Stimulated activated naive CD4-positive, alpha-beta T cell treated with Interleukin-2 at 50 U/mL for 16 hours (primary cell): ENCODE data around the gene UBE4A.
"Not testable (repeated sequence)": the region's sequence is repeated elsewhere in the genome, so short reads cannot be mapped to it uniquely, and the experiment has no call there.

ENCODE experiments used
- DNase-seq: peaks from one replicate; lab custom pipeline; 2025; lab: John Stamatoyannopoulos, UW

The UBE4A gene

GRCh38 chr11:118401880-118402590, 42.6 kb downstream of the UBE4A start:
- DNase-seq = no peak

- not testable (repeated sequence) for DNase-seq
Observed at GRCh38 chr11:118402594-118402993, 43.2 kb downstream of the UBE4A start.

GRCh38 chr11:118406599-118407166, 47.3 kb downstream of the UBE4A start:
- DNase-seq = no peak

DNA sequence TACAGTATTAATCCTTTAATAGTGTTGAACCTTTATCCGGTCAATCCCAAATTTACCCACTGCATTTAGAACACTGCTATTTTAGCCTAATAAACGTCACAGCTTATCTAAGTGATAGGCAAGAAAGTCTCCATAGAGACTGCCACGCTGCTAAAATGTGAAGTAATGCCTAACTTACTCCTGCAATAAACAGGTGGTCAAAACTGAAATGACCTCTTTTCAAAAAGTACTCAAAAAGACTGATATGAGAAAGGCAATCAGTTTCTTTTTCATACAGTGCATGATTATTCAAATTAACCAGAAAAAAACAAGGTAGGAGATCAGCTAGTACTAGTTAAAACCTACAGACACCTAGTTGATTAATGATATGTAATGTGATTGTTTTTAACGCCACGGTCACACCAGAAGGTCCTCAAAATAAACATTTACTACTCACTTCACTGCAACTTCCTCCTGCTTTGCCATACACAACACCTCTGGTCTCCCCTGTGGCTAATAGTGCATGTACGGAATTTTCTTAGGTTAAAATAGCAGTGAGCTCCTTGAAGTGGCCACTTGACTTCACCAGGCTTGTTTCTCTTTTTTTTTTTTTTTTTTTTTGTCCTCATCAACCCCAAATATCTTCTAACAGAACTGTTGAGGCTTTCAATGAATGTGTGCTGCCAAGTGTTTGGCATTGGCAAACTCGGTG, 50.8 kb downstream of the UBE4A start:
- no peak for DNase-seq

GRCh38 chr11:118411530-118411929, 52.1 kb downstream of the UBE4A start:
- no peak for DNase-seq

DNA sequence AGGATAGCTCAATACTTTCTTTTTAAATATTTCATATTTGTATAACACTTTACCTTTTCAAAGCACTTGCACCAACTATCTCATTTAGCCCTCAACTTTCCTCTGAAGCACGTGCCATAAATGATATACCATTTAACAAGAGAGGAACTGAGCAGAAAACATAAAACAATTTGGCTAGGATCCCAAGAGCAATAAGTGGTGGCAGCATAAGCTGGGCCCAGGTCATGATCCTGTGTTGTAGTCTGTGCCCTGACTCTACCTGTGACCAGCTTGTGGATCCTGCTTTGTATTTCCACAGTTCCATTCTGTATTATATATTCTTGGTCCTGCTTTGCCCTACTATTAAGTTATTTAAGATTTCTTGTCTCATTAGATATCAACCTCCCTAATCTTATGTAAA, 53.5 kb downstream of the UBE4A start:
- no peak for DNase-seq

GRCh38 chr11:118415062-118415738, 55.8 kb downstream of the UBE4A start:
- DNase-seq = no peak

GRCh38 chr11:118415739-118416068, 56.3 kb downstream of the UBE4A start:
- DNase-seq = no peak

GRCh38 chr11:118416900-118417299, 57.5 kb downstream of the UBE4A start:
- DNase-seq = not testable (repeated sequence)

DNA sequence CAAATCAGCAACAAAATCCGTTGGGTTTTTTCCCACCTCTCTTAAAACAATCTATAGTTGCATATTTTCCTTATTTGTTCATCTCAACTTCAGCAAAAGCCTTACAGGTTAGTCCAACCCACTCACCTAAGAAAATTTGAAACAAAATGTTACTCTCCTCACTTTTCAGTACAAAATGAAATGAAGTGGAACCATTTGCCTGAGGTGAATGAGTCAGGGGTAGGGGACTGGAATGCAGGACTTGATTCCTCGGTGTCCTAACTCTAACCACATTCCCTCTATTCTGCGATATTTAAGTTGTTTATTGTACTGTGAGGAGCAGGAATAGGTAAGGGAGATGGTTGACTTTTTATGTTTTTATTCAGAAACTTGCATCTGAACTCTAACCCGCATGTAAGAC, 58.4 kb downstream of the UBE4A start:
- no peak for DNase-seq

GRCh38 chr11:118418766-118419165, 59.4 kb downstream of the UBE4A start:
- no peak for DNase-seq

DNA sequence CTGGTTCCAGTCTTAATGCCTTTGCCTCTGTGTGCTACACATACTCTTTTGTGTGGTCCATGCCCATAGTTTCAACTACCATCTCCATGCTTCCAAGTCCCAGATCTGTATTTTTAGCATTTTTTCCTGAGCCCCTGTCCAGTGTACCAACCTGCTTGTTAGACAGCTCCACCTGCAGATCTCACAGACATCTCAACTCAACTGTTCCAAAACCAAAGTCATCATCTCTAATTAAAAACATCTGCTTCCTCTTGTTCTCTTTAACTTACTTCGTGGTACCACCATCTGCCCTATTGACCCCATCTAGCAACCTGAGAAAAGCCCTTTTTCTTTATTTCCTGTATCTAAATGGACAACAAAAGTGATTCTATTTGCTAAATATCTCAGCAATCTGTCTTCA, 68.3 kb downstream of the UBE4A start:
- DNase-seq = no peak

- no peak for DNase-seq
Observed at GRCh38 chr11:118430956-118431355, 71.6 kb downstream of the UBE4A start.

GRCh38 chr11:118434123-118434552, 74.7 kb downstream of the UBE4A start:
- no peak for DNase-seq

GRCh38 chr11:118434553-118435289, 75.3 kb downstream of the UBE4A start:
- peak; percentile 35 for DNase-seq

DNA sequence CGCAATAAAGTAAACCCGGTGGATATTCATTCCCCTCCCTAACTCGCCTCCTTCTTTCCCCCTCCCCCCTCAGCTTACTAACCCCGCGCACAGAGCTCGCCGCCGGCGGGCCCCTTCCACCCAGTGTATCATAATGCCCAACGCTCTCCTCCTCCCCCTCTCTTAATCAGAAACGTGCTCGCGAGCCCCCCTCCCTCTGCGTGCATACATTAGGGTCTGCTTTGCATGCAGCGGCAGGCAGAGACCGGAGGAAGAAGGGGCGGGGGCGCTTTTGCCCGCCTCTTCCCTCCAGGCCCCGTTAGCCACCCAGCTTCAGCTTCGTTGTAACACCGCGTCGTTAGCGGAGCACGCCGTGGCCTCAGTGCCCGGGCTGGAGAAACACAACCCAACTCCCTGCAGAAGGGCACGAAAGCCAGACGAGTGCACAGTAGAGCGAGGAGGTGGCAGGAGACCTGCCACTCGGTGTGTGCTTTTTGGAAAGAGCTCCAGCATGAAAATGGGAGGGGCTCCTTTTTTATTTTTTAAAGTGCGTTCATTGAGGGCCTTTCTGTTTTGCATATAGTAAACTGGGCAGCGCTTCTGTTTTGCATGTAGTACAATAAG, 76.0 kb downstream of the UBE4A start:
- peak; percentile 58 for DNase-seq

GRCh38 chr11:118435893-118436624, 76.7 kb downstream of the UBE4A start, which contains the start of gene KMT2A:
Gene KMT2A, plus strand, starts transcription at chr11:118436492. Its CDS starts 21 bp downstream, at chr11:118436513.
- DNase-seq = peak; percentile 92

DNA sequence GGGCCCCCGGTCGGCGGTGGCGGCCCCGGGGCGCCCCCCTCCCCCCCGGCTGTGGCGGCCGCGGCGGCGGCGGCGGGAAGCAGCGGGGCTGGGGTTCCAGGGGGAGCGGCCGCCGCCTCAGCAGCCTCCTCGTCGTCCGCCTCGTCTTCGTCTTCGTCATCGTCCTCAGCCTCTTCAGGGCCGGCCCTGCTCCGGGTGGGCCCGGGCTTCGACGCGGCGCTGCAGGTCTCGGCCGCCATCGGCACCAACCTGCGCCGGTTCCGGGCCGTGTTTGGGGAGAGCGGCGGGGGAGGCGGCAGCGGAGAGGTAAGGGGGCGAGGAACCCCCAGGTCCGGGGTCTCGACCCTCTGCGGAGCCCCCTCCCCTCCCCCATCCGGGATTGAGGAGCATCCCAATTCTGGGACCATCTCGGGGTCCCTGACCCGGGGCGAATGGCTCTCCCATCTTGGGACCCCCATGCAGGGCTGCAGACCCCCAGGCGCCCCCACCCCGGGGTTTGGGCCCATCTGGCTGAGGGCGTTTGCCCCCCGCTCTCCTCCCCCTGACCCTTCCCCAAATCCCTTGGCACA, 77.3 kb downstream of the UBE4A start:
- peak; percentile 61 for DNase-seq

DNA sequence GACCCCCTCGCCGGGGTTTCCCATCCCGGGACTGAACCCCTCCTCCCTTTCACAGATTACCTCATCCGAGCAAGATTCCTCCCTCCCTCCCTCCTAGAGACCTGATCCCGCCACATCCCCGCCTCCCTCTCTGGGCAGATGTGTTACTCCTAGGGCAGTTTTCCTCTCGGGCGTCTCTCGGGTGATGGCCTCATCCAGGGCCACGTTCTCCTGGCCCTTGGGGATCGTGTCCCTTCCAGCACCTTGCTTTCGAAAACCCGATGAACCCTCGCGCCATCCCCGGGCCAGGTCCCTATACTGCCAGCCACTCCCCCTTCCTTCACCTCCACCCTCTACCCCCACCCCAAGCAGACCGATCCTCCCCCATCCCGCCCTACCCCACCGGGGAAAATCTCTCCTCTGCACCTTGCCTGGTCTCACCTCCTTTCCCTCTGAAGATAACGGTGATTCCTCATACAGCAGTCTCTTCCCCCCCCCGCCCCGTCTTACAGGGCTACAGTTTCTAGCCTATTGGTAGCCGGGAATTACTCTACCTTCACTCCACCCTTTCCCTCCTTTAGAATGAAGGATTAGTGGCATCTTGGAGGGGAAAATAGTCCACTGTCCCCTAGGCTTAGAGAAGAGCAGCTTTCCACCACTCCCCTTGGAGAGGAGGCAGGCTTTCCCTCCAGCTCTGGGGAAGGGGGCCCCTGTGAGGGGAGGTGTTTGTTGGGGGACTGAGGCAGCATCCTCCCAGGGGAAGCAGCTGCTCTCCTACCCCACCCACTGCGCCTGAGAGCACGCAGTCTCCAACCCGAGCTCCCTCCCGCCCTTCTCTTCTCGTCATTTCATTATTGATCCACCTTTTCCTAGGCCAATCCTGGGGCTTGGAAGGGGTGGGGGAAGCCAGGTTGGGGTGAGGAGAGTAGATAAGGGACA, 78.1 kb downstream of the UBE4A start:
- peak; percentile 54 for DNase-seq
